ENCODE data around the gene KLK1. TPM values are rescaled to one million over a fixed set of nuclear protein-coding genes. Genes with fewer than 3 reads are reported as not detected.

KLK1 gene
- total RNA-seq, 4 donors from 2014 or later, result 1.0 to 1.4 (median 1.3) TPM; not detected in 1

DNA sequence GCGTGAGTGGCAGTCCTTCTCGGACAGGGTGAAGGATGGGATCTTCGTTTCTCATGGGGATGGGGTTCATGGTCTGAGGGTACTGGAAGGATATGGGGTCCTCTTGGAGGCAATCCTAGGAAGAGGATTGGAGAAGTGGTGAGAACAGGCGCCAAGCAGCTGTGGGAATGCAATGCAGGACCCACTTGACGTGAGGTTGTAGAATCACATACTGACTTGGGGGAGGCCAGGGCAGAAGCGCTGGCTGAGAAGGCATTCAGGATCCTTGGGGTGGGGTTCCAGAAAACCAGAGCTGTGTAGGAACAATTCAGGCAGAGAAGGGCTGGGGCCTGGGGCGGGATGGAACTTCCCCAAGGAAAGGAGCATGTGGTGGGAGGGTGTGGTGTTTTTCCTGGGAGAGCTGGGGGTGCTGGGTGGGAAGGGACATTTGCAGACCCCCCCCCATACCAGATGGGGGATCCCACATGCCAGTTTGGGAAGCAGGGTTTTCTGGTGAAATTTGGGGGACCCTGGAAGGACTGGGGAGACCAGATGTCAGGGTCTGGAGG is 852 bp downstream of the KLK1 start:
- DNase-seq (ENCODE audit: low spot score) (no peak), ATAC-seq (ENCODE audit: low FRiP score) (no peak)
- TF ChIP-seq, protein P1, sequence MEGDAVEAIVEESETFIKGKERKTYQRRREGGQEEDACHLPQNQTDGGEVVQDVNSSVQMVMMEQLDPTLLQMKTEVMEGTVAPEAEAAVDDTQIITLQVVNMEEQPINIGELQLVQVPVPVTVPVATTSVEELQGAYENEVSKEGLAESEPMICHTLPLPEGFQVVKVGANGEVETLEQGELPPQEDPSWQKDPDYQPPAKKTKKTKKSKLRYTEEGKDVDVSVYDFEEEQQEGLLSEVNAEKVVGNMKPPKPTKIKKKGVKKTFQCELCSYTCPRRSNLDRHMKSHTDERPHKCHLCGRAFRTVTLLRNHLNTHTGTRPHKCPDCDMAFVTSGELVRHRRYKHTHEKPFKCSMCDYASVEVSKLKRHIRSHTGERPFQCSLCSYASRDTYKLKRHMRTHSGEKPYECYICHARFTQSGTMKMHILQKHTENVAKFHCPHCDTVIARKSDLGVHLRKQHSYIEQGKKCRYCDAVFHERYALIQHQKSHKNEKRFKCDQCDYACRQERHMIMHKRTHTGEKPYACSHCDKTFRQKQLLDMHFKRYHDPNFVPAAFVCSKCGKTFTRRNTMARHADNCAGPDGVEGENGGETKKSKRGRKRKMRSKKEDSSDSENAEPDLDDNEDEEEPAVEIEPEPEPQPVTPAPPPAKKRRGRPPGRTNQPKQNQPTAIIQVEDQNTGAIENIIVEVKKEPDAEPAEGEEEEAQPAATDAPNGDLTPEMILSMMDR (IDR thresholded peaks at IDR 0.05), result no peak

DNA sequence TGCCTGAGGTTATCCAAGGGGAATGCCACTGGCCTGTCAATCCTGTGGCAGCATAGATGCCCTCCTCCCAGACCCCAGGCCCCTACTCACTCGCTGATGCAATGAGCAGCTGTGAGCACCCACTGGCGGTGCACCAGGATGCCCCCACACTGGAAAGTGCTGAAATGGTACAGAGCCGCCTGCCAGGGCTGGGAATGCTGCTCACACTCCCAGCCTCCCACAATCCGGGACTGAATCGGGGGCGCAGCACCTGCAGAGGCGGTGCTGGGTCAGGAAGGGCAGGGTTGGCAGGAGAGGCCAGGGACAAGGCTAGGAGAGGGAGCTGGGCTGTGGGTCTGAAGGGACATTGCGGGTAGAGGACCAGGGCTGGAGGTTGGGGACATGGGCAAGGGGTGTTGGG is 2.0 kb downstream of the KLK1 start:
- TF ChIP-seq, protein P1 (IDR thresholded peaks at IDR 0.05), result no peak
- DNase-seq (ENCODE audit: low spot score), result no peak

DNA sequence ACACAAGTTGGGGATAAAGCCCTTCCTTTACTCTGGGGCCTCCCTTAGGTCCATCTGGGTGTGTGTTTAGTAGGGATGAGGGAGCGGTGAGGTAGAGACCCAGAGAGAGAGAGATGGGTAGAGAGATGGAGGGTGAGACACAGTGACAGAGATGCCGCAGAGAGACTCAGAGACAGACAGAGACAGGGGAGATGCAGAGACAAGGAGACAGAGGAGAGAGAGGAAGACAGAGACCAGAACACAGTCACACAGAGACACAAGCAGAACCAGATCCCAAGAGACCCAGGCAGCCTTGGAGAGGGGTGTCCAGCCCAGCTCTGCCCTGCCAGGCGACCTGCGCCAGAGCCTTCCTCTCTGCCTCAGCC is 2.4 kb downstream of the KLK1 start:
- ATAC-seq (ENCODE audit: low FRiP score) (no peak), DNase-seq (ENCODE audit: low spot score) (no peak)
- TF ChIP-seq, protein P1 (IDR thresholded peaks at IDR 0.05), result no peak

More for the DNA sequence above, 2.0 kb downstream of the KLK1 start:
- ATAC-seq (ENCODE audit: low FRiP score), result no peak

DNA sequence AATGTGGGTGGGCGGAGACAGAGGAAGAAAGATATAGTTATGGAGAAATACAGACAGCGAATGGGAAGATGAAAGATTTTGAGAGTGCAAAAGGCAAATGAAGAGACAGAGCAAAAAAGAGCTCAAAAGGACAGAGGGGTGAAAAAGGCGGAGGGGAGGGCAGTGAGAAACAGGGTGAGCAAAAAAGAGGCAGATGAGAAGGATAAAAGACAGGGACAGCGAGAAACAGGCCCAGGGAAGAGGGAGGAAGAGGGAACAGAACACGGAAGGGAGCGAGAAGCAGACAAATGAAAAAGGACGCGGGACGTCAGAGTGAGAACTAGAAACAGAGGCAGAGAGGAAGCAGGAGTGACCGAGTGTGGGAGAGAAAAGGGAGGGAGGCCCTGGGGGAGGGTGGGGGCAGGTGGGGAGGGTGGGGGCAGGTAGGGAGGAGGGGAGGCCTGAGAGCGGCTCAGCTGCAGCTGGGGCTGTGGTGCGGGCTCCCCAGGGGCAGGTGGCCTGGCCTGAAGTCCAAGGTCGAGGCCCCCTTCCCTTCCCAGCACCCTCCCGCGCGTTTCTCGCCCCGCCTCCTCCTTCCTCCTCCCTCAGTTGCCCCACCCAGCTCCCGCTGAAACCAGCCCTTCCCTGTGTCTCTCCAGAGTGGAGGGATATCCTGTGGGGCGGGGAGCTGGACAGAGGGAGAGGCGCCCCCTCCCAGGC is 2.9 kb downstream of the KLK1 start:
- peak; percentile 41 for ATAC-seq (ENCODE audit: low FRiP score)
- DNase-seq (ENCODE audit: low spot score), result no peak
- TF ChIP-seq, protein P1 (IDR thresholded peaks at IDR 0.05), result no peak

DNA sequence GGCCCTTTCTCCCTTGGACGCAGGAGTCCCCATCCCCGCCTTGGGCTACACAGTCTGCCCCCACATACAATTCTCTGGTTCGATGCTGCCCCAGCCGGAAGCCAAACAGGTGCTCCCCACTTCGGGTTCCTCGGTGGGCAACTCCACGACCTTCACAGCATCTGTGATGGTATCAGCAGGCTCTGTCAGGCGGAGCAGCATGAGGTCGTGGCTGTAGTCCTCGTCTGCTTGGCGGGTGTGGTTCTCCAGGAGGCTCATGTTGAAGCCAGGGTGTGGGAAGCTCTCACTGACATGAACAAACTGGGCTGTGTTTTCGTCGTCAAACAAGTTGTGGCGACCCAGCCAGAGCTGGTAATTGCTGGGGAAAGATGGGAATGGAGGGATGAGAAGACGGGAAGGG is 3.5 kb downstream of the KLK1 start:
- no peak for DNase-seq (ENCODE audit: low spot score)
- TF ChIP-seq, protein P1 (IDR thresholded peaks at IDR 0.05), result no peak
- no peak for ATAC-seq (ENCODE audit: low FRiP score)

DNA sequence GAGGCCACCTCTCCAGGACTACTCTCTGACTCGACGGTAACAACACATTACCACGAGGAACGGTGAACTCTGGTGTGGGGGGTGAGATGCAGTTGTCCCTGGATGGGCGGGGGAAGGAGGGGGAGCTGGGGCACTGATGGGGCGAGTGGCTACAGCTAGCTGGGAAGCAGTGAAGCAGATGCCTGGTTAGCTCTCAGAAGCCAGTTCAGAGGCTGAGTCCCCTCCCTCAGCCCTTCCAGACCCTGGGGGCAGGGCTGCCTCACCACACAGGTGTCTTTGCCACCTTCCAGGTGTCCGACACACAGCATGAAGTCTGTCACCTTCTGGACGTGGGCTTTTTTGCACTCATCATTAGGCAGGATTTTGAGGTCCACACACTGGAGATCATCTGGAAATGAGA is 4.0 kb downstream of the KLK1 start:
- TF ChIP-seq, protein P1 (IDR thresholded peaks at IDR 0.05), result no peak
- DNase-seq (ENCODE audit: low spot score) (no peak), ATAC-seq (ENCODE audit: low FRiP score) (no peak)

DNA sequence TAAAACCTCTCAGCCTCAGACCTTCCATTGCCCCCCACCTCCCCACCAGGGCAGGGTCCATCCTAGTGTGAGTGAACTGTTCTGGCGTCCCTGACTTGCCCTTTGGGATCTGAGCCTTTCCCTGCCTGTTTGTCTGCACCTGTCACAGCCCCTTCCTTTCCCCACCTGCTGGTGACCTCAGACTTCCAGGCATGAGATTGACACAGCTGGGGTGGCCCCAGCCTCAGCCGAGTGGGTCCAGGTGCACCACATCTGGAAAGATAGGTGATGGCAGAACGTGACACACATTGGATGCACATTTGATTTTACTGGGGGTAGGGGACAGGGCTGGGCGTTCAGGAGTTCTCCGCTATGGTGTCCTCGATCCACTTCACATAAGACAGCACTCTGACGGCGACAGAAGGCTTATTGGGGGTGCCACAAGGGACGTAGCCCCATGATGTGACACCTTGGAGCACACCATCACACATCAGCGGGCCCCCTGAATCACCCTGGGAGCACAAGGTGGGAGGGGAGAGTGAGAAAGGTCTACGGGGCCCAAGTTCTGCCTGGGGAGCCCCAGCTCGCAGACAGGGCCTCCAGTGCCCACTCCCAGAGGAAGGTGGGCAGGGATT is 4.6 kb downstream of the KLK1 start:
- DNase-seq (ENCODE audit: low spot score), result no peak
- TF ChIP-seq, protein P1 (IDR thresholded peaks at IDR 0.05), result no peak
- no peak for ATAC-seq (ENCODE audit: low FRiP score)

All from omental fat pad (tissue), 4 donors.